Fibroblast of mammary gland (primary cell): ENCODE measurements around the gene NPDC1.

Source experiments
- DNase-seq: peaks from one replicate; pipeline ENCODE4 v3.0.0-alpha.2; 2010; ENCODE audit warnings: low read depth
- H3K4me3 ChIP-seq: 2 replicates; pipeline ENCODE4 v1.5.1; 2011; ENCODE audit warnings: low read depth, mild to moderate bottlenecking, low read length, moderate library complexity; ENCODE audit not compliant: control insufficient read depth
- CTCF ChIP-seq: conservative IDR thresholded peaks from 2 replicates; pipeline ENCODE4 v1.5.1; 2011; ENCODE audit warnings: low read depth, low read length, inconsistent platforms; ENCODE audit not compliant: control insufficient read depth, insufficient read depth

Gene NPDC1

DNA sequence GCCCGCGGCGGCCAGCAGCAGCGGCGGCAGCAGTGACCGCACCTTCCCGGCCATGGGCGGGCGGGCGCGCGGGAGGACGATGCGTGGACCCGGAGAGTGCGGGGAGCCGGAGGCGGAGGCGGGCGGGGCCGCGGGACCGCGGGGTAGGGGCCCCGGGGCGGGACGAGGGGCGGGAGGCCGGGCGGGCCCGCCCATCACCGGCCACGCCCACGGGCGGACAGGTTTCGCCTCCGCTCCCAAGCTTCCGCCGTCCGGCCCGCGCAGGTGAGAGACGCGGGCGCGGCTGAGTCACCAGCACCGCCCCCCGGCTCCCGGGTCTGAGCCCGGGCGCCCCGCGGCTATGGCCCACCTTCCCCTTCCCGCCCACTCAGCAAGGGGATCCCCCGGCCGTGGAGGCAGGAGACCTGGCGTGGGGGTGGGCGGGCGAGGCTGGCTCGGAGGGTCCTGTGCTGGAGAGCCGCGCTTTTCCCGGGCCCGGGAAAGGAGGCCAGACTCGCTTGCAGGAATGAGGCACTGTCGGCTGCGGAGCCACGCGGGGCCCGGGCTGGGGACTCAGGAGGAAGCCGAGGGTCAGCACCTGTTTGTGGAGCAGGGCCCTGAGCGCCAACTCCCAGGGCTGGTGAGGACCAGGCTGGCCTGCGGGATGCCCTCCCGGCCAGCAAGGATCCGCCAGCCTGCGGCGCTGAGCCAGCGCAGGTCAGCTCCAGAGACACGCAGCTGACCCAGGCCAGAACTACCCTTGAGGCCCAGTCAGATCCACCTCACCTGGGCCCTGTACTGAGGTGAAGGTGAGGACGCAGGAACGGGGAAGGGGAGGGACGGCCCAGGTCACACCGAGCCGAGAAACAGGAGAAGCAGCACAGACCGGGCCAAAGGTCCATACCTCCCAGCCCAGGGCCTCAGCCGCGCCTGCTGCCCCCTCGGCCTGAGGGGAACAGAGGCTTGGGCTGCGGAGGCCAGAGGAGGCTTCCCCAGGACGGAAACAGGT, 8.3 kb upstream of the NPDC1 start, which contains the start of gene ENTPD2:
ENTPD2 (minus strand) TSS at position 118 of the 988 bp plus-strand sequence; CDS start at position 54, 64 bp downstream.
- no peak within 1 kb of the TSS for H3K4me3 ChIP-seq
- TF ChIP-seq CTCF, result no peak
- DNase-seq, result no peak

- no peak overlapping the region for H3K4me3 ChIP-seq
- no peak for TF ChIP-seq CTCF
Observed at GRCh38 chr9:137052998-137053943, 7.3 kb upstream of the NPDC1 start.

DNA sequence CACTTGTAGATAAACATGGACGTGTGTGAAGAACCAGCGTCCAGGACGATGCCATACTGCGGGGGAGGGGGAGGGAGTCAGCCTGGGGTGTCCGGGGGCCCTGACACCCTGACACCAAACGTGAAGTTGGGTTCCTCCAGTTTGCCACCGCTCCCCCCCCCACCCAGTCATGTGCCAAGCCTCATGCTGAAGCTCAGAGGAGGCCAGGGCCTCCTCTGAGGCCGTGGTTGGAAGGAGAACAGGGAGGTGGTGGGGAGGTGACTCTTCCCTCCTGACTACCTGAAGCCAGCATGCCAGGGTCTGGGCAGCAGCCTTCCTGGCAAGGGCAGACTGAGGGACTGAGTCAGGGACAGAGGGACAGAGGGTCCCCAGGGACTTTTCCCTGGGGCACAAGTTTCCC, 6.3 kb upstream of the NPDC1 start:
- no peak for TF ChIP-seq CTCF
- H3K4me3 ChIP-seq, result no peak overlapping the region

More at GRCh38 chr9:137052998-137053943, 7.3 kb upstream of the NPDC1 start:
- DNase-seq, result no peak

DNA sequence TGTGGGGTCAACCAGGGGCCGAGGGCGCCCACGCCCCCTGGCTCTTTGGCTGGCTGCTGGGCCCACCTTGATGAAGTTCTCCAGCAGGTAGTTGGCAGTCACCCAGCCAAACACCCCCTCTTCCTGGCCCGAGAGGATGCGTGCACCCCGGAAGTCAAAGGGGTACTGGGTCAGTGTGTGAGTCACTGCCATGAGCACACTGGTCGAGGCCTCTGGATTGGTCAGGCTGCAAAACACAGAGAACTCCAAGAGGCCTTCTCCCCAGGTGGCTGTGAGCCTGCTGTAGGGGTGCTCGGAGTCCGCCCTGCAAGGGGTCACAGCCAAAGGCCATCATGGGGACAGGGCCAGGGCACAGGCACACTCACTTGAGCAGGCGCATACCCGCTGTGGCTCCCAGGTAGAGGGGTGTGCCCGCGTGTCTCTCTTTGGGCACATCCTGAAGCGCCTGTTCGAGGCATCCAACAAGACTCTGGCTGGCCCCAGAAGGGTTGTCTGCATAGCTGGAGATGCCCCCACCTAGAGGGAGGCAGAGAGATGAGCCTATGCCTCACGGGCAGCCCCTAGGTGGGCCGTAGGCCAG, 5.3 kb upstream of the NPDC1 start:
- no peak overlapping the region for H3K4me3 ChIP-seq
- DNase-seq, result no peak
- no peak for TF ChIP-seq CTCF

More for the DNA sequence above, 6.3 kb upstream of the NPDC1 start:
- DNase-seq, result no peak

DNA sequence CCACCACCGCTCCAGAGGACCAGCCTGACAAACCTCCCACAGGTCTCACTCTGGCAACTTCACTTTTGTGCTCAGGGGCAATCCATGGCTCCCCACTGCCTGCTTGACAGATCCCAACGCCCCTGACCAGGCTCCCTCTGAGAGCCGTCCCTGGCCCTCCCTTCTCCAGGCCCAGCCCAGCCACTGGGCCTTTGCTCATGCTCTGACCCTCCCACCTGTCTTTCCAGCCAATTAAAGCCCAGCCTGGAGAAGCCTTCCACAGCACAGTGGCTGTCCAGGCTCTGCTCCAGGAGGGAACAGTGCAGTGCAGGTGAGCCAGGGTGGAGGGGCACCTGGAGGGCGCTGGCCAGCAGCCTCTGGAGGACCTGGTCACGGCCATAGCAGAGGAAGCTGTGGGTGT, 4.6 kb upstream of the NPDC1 start:
- no peak for TF ChIP-seq CTCF
- no peak for DNase-seq
- H3K4me3 ChIP-seq, result no peak overlapping the region
